Measurements from ENCODE around the gene ZNF768.
"Not testable (repeated sequence)": the region's sequence is repeated elsewhere in the genome, so short reads cannot be mapped to it uniquely, and the experiment has no call there.

The ZNF768 gene

GRCh38 chr16:30555315-30556124 is 29.2 kb upstream of the ZNF768 start:
- no peak for DNase-seq (ENCODE audit: low spot score)

- no peak for DNase-seq (ENCODE audit: low spot score)
Measured at GRCh38 chr16:30554557-30555314, 28.4 kb upstream of the ZNF768 start.

- DNase-seq (ENCODE audit: low spot score), result no peak
Measured at GRCh38 chr16:30553393-30553899, 27.1 kb upstream of the ZNF768 start.

- DNase-seq (ENCODE audit: low spot score), result no peak
Measured at GRCh38 chr16:30552956-30553355, 26.6 kb upstream of the ZNF768 start.

GRCh38 chr16:30551781-30552180 is 25.4 kb upstream of the ZNF768 start:
- peak; percentile 71 for DNase-seq (ENCODE audit: low spot score)

GRCh38 chr16:30548416-30549253 is 22.3 kb upstream of the ZNF768 start:
- DNase-seq (ENCODE audit: low spot score), result no peak

GRCh38 chr16:30546115-30546514 is 19.7 kb upstream of the ZNF768 start:
- DNase-seq (ENCODE audit: low spot score), result no peak

- no peak for DNase-seq (ENCODE audit: low spot score)
Measured at GRCh38 chr16:30543067-30543466, 16.7 kb upstream of the ZNF768 start.

GRCh38 chr16:30541502-30542329 is 15.3 kb upstream of the ZNF768 start:
- no peak for DNase-seq (ENCODE audit: low spot score)

GRCh38 chr16:30540916-30541464 is 14.6 kb upstream of the ZNF768 start:
- DNase-seq (ENCODE audit: low spot score), result not testable (repeated sequence)

GRCh38 chr16:30539986-30540526 is 13.7 kb upstream of the ZNF768 start:
- DNase-seq (ENCODE audit: low spot score), result not testable (repeated sequence)

GRCh38 chr16:30539000-30539964 is 12.9 kb upstream of the ZNF768 start:
- DNase-seq (ENCODE audit: low spot score), result no peak

- DNase-seq (ENCODE audit: low spot score), result not testable (repeated sequence)
Measured at GRCh38 chr16:30536391-30537024, 10.1 kb upstream of the ZNF768 start.

- peak; percentile 69 for DNase-seq (ENCODE audit: low spot score)
Measured at GRCh38 chr16:30535777-30536190, 9.4 kb upstream of the ZNF768 start.

GRCh38 chr16:30535106-30535776 is 8.9 kb upstream of the ZNF768 start:
- DNase-seq (ENCODE audit: low spot score), result peak; percentile 39

GRCh38 chr16:30534368-30535105 is 8.2 kb upstream of the ZNF768 start, which contains the start of gene ZNF747:
Gene ZNF747 (minus strand): TSS chr16:30534858. CDS start chr16:30534679, 179 bp downstream.
- peak; percentile 93 for DNase-seq (ENCODE audit: low spot score)

GRCh38 chr16:30533748-30534367 is 7.5 kb upstream of the ZNF768 start:
- DNase-seq (ENCODE audit: low spot score), result peak; percentile 30

Data from activated CD4-positive, alpha-beta T cell treated with anti-CD3 and anti-CD28 coated beads, Interleukin-2, Interleukin-4, amounts not matched to agents 100 ng/mL and 50 ng/mL, durations not matched to agents 16 hours and 8 hours (primary cell).